ENCODE data around the gene NPHS2.

DNA sequence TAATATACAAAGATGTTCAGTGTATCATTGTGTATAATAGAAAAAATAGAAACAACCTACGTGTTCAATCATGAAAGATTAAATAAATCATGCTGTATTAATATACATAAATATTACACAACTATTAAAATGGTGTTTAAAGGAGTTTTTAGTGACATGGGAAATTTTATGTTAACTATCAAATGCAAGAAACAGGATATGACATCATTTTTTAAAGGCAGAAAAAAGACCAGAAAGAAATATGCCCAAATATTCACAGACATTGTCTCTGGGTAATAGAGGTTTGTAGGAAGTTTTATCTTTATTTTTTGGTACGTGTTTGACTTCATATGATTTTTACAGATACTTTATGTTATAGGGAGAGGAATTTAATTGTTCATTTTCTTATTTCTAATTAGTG, 34.0 kb downstream of the NPHS2 start:
- TF ChIP-seq, protein P1, sequence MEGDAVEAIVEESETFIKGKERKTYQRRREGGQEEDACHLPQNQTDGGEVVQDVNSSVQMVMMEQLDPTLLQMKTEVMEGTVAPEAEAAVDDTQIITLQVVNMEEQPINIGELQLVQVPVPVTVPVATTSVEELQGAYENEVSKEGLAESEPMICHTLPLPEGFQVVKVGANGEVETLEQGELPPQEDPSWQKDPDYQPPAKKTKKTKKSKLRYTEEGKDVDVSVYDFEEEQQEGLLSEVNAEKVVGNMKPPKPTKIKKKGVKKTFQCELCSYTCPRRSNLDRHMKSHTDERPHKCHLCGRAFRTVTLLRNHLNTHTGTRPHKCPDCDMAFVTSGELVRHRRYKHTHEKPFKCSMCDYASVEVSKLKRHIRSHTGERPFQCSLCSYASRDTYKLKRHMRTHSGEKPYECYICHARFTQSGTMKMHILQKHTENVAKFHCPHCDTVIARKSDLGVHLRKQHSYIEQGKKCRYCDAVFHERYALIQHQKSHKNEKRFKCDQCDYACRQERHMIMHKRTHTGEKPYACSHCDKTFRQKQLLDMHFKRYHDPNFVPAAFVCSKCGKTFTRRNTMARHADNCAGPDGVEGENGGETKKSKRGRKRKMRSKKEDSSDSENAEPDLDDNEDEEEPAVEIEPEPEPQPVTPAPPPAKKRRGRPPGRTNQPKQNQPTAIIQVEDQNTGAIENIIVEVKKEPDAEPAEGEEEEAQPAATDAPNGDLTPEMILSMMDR (IDR thresholded peaks at IDR 0.05), result no peak
- TF ChIP-seq EP300 (IDR thresholded peaks at IDR 0.05; ENCODE audit: low read depth) (no peak), POLR2AphosphoS5 (IDR thresholded peaks at IDR 0.05) (no peak), POLR2A (IDR thresholded peaks at IDR 0.05) (no peak)

Data from transverse colon (tissue), 4 donors.